GM12865 (cell line): Measurements from ENCODE around the gene INTS2.

ENCODE experiments used
- DNase-seq: peaks from one replicate; pipeline ENCODE4 v3.0.0; 2010; ENCODE audit warnings: low read depth
- H3K4me3 ChIP-seq: 2 replicates; pipeline ENCODE4 v1.5.1; 2011; ENCODE audit warnings: mild to moderate bottlenecking, low read depth, low read length, control low read depth
- CTCF ChIP-seq: IDR thresholded peaks from 2 replicates; pipeline ENCODE4 v1.5.1; 2011; ENCODE audit warnings: low read length, control low read depth, low read depth, inconsistent platforms; ENCODE audit not compliant: insufficient read depth; ENCODE audit errors: missing control alignments

The INTS2 gene

GRCh38 chr17:61839300-61839786 is 88.4 kb downstream of the INTS2 start:
- no peak overlapping the region for H3K4me3 ChIP-seq
- TF ChIP-seq CTCF: no peak
- DNase-seq: no peak

GRCh38 chr17:61837175-61838051 is 90.4 kb downstream of the INTS2 start:
- peak; percentile 72 for TF ChIP-seq CTCF
- peak; percentile 77 for DNase-seq
- H3K4me3 ChIP-seq: no peak overlapping the region

- no peak for TF ChIP-seq CTCF
- no peak for DNase-seq
- H3K4me3 ChIP-seq: no peak overlapping the region
These were observed 91.3 kb downstream of the INTS2 start for GRCh38 chr17:61836266-61837174.

- no peak for TF ChIP-seq CTCF
- no peak overlapping the region for H3K4me3 ChIP-seq
- DNase-seq: no peak
These were observed 92.2 kb downstream of the INTS2 start for GRCh38 chr17:61835606-61836005.

GRCh38 chr17:61834610-61835009 is 93.2 kb downstream of the INTS2 start:
- no peak overlapping the region for H3K4me3 ChIP-seq
- TF ChIP-seq CTCF: no peak
- no peak for DNase-seq

GRCh38 chr17:61833536-61834193 is 94.1 kb downstream of the INTS2 start:
- TF ChIP-seq CTCF: no peak
- no peak overlapping the region for H3K4me3 ChIP-seq
- no peak for DNase-seq
